GM19240 (cell line): Measurements from ENCODE around the gene DERL3.

Experiments used
- DNase-seq: peaks from one replicate; pipeline ENCODE4 v3.0.0; 2011; ENCODE audit warnings: low spot score; ENCODE audit not compliant: insufficient read length

Gene DERL3

GRCh38 chr22:23831781-23832180 lies 7.0 kb downstream of the DERL3 start:
- no peak for DNase-seq

- DNase-seq: no peak
Measured at GRCh38 chr22:23831261-23831660, 7.5 kb downstream of the DERL3 start.

GRCh38 chr22:23829845-23830372 lies 8.9 kb downstream of the DERL3 start:
- no peak for DNase-seq

GRCh38 chr22:23828800-23829680 lies 9.8 kb downstream of the DERL3 start:
- no peak for DNase-seq

- DNase-seq: no peak
Measured at GRCh38 chr22:23827351-23827995, 11.3 kb downstream of the DERL3 start.

GRCh38 chr22:23826510-23827350 lies 12.1 kb downstream of the DERL3 start:
- DNase-seq: no peak

- no peak for DNase-seq
Measured at GRCh38 chr22:23825246-23825905, 13.4 kb downstream of the DERL3 start.

GRCh38 chr22:23824476-23825245 lies 14.1 kb downstream of the DERL3 start:
- DNase-seq: no peak

GRCh38 chr22:23823331-23823791 lies 15.4 kb downstream of the DERL3 start:
- no peak for DNase-seq

- DNase-seq: no peak
Measured at GRCh38 chr22:23822101-23822671, 16.6 kb downstream of the DERL3 start.

- DNase-seq: no peak
Measured at GRCh38 chr22:23820748-23821211, 18.0 kb downstream of the DERL3 start.

GRCh38 chr22:23818541-23818940 lies 20.3 kb downstream of the DERL3 start:
- no peak for DNase-seq

- DNase-seq: no peak
Measured at GRCh38 chr22:23817146-23817545, 21.7 kb downstream of the DERL3 start.

- DNase-seq: no peak
Measured at GRCh38 chr22:23816156-23816976, 22.4 kb downstream of the DERL3 start.

- DNase-seq: no peak
Measured at GRCh38 chr22:23815541-23816155, 23.2 kb downstream of the DERL3 start.

- DNase-seq: no peak
Measured at GRCh38 chr22:23812378-23812777, 26.4 kb downstream of the DERL3 start.

GRCh38 chr22:23806837-23807236 lies 32.0 kb downstream of the DERL3 start:
- DNase-seq: no peak

GRCh38 chr22:23804781-23805291 lies 34.0 kb downstream of the DERL3 start:
- no peak for DNase-seq
